ENCODE measurements around the gene SYS1.

- TF ChIP-seq EP300 (IDR thresholded peaks at IDR 0.05): no peak
- no peak for TF ChIP-seq CTCF (IDR thresholded peaks at IDR 0.05)
- no peak for TF ChIP-seq POLR2A (IDR thresholded peaks at IDR 0.05)
Measured at GRCh38 chr20:45407783-45408645, 45.1 kb downstream of the SYS1 start, which contains the start of gene DBNDD2.
